Measurements from ENCODE around the gene TMEM72. TPM values are rescaled to one million over a fixed set of nuclear protein-coding genes. Genes with fewer than 3 reads are reported as not detected.
"Not testable (repeated sequence)": the region's sequence is repeated elsewhere in the genome, so short reads cannot be mapped to it uniquely, and the experiment has no call there.

TMEM72 gene
- total RNA-seq (0.05 TPM), polyA plus RNA-seq (0.07 TPM)
- long read RNA-seq, donor 1: 0 reads
- long read RNA-seq, donor 2: 0 reads
- long read RNA-seq, donor 3: 0 reads
- long read RNA-seq, donor 4: 0 reads
- long read RNA-seq, donor 5, transcript TMEM72-201 (5 exons, 3,009 nt): major isoform, 5 of 5 reads
- long read RNA-seq, donor 5, partial matches to known transcripts: 0 of 5 reads
- long read RNA-seq, donor 5, other reads (novel, unspliced or antisense): 0 of 5 reads
- long read RNA-seq, donor 6: 0 reads
- long read RNA-seq, donor 7: 0 reads
- long read RNA-seq, donor 8: 0 reads
- long read RNA-seq, donor 9: 0 reads
- long read RNA-seq, donor 10: 0 reads

GRCh38 chr10:44911081-44911540 is at the start of gene TMEM72:
Gene TMEM72 (plus strand): TSS chr10:44911337. CDS start chr10:44911513, 176 bp downstream.
- DNase-seq (ENCODE audit: low read depth in 6 of 9, low spot score in 9 of 9): no peak
- peak within 1 kb of the TSS in 1 of 2 donors; percentile 44 for H3K27ac ChIP-seq (ENCODE audit: low read depth in 1 of 2, low read length in 1 of 2)
- WGBS: 86% methylated on average over 12 of the region's 12 CpGs

GRCh38 chr10:44862006-44862751 is 49.0 kb upstream of the TMEM72 start:
- peaks cover 5 to 36% of the 10 kb centered on the region in 2 donors for H3K4me1 ChIP-seq (ENCODE audit: control insufficient read depth in 2 of 2, insufficient read depth in 2 of 2, low read length in 2 of 2)
- no peak overlapping the region for H3K4me3 ChIP-seq (ENCODE audit: low read length in 2 of 2)
- H3K9me3 ChIP-seq (ENCODE audit: control insufficient read depth in 2 of 2, insufficient read depth in 1 of 2, low read length in 1 of 2): no peaks in the 10 kb centered on the region
- peak in 1 of 9 donors; percentile 43 for DNase-seq (ENCODE audit: low read depth in 6 of 9, low spot score in 9 of 9)
- peaks cover 7 to 33% of the 10 kb centered on the region in 2 donors for H3K27me3 ChIP-seq (ENCODE audit: control insufficient read depth in 2 of 2, insufficient read depth in 1 of 2, low read length in 1 of 2)
- WGBS: 57% methylated on average over 12 of the region's 12 CpGs
- H3K36me3 ChIP-seq (ENCODE audit: control insufficient read depth in 2 of 2, insufficient read depth in 2 of 2, low read length in 1 of 2): no peaks in the 10 kb centered on the region
- H3K27ac ChIP-seq (ENCODE audit: low read depth in 1 of 2, low read length in 1 of 2): no peak overlapping the region

More at GRCh38 chr10:44911081-44911540, at the start of gene TMEM72:
- Histone ChIP-seq H3K27me3 (ENCODE audit: control insufficient read depth in 2 of 2, insufficient read depth in 1 of 2, low read length in 1 of 2) (no peaks in the 10 kb centered on the region), H3K9me3 (ENCODE audit: control insufficient read depth in 2 of 2, insufficient read depth in 1 of 2, low read length in 1 of 2) (peaks cover 0 to 4% of the 10 kb centered on the region in 2 donors), H3K4me1 (ENCODE audit: control insufficient read depth in 2 of 2, insufficient read depth in 2 of 2, low read length in 2 of 2) (peaks cover 19 to 69% of the 10 kb centered on the region in 2 donors), H3K36me3 (ENCODE audit: control insufficient read depth in 2 of 2, insufficient read depth in 2 of 2, low read length in 1 of 2) (no peaks in the 10 kb centered on the region), H3K4me3 (ENCODE audit: low read length in 2 of 2) (no peak within 1 kb of the TSS)

- WGBS: 69% methylated on average over 4 of the region's 4 CpGs
- peak in 1 of 9 donors; percentile 32 for DNase-seq (ENCODE audit: low read depth in 6 of 9, low spot score in 9 of 9)
- peaks cover 5 to 36% of the 10 kb centered on the region in 2 donors for H3K4me1 ChIP-seq (ENCODE audit: control insufficient read depth in 2 of 2, insufficient read depth in 2 of 2, low read length in 2 of 2)
Observed at GRCh38 chr10:44862924-44863323, 48.2 kb upstream of the TMEM72 start.

GRCh38 chr10:44863344-44864047 is 47.6 kb upstream of the TMEM72 start:
- peak in 3 of 9 donors; percentile 54 to 62 (median 61) for DNase-seq (ENCODE audit: low read depth in 6 of 9, low spot score in 9 of 9)
- Histone ChIP-seq H3K27me3 (ENCODE audit: control insufficient read depth in 2 of 2, insufficient read depth in 1 of 2, low read length in 1 of 2) (peaks cover 7 to 33% of the 10 kb centered on the region in 2 donors), H3K27ac (ENCODE audit: low read depth in 1 of 2, low read length in 1 of 2) (no peak overlapping the region), H3K4me1 (ENCODE audit: control insufficient read depth in 2 of 2, insufficient read depth in 2 of 2, low read length in 2 of 2) (peaks cover 5 to 36% of the 10 kb centered on the region in 2 donors), H3K36me3 (ENCODE audit: control insufficient read depth in 2 of 2, insufficient read depth in 2 of 2, low read length in 1 of 2) (no peaks in the 10 kb centered on the region), H3K9me3 (ENCODE audit: control insufficient read depth in 2 of 2, insufficient read depth in 1 of 2, low read length in 1 of 2) (no peaks in the 10 kb centered on the region), H3K4me3 (ENCODE audit: low read length in 2 of 2) (no peak overlapping the region)
- 66% methylated on average over 15 of the region's 15 CpGs for WGBS

More at GRCh38 chr10:44862924-44863323, 48.2 kb upstream of the TMEM72 start:
- Histone ChIP-seq H3K27me3 (ENCODE audit: control insufficient read depth in 2 of 2, insufficient read depth in 1 of 2, low read length in 1 of 2) (peaks cover 7 to 33% of the 10 kb centered on the region in 2 donors), H3K27ac (ENCODE audit: low read depth in 1 of 2, low read length in 1 of 2) (no peak overlapping the region), H3K4me3 (ENCODE audit: low read length in 2 of 2) (no peak overlapping the region), H3K9me3 (ENCODE audit: control insufficient read depth in 2 of 2, insufficient read depth in 1 of 2, low read length in 1 of 2) (no peaks in the 10 kb centered on the region), H3K36me3 (ENCODE audit: control insufficient read depth in 2 of 2, insufficient read depth in 2 of 2, low read length in 1 of 2) (no peaks in the 10 kb centered on the region)

- Histone ChIP-seq H3K9me3 (ENCODE audit: control insufficient read depth in 2 of 2, insufficient read depth in 1 of 2, low read length in 1 of 2) (no peaks in the 10 kb centered on the region), H3K27ac (ENCODE audit: low read depth in 1 of 2, low read length in 1 of 2) (no peak overlapping the region), H3K36me3 (ENCODE audit: control insufficient read depth in 2 of 2, insufficient read depth in 2 of 2, low read length in 1 of 2) (no peaks in the 10 kb centered on the region), H3K27me3 (ENCODE audit: control insufficient read depth in 2 of 2, insufficient read depth in 1 of 2, low read length in 1 of 2) (peaks cover 7 to 33% of the 10 kb centered on the region in 2 donors), H3K4me1 (ENCODE audit: control insufficient read depth in 2 of 2, insufficient read depth in 2 of 2, low read length in 2 of 2) (peaks cover 5 to 36% of the 10 kb centered on the region in 2 donors), H3K4me3 (ENCODE audit: low read length in 2 of 2) (peak overlapping the region in 1 of 2 donors; percentile 58)
- WGBS: 52% methylated on average over 17 of the region's 17 CpGs
- no peak for DNase-seq (ENCODE audit: low read depth in 6 of 9, low spot score in 9 of 9)
Observed at GRCh38 chr10:44864051-44864450, 47.1 kb upstream of the TMEM72 start.

GRCh38 chr10:44864637-44865288 is 46.4 kb upstream of the TMEM72 start:
- Histone ChIP-seq H3K36me3 (ENCODE audit: control insufficient read depth in 2 of 2, insufficient read depth in 2 of 2, low read length in 1 of 2) (no peaks in the 10 kb centered on the region), H3K27ac (ENCODE audit: low read depth in 1 of 2, low read length in 1 of 2) (peak overlapping the region in 1 of 2 donors; percentile 1), H3K27me3 (ENCODE audit: control insufficient read depth in 2 of 2, insufficient read depth in 1 of 2, low read length in 1 of 2) (peaks cover 7 to 33% of the 10 kb centered on the region in 2 donors), H3K9me3 (ENCODE audit: control insufficient read depth in 2 of 2, insufficient read depth in 1 of 2, low read length in 1 of 2) (no peaks in the 10 kb centered on the region), H3K4me3 (ENCODE audit: low read length in 2 of 2) (peak overlapping the region; percentile 50 to 58), H3K4me1 (ENCODE audit: control insufficient read depth in 2 of 2, insufficient read depth in 2 of 2, low read length in 2 of 2) (peaks cover 5 to 36% of the 10 kb centered on the region in 2 donors)
- WGBS: 1% methylated on average over 42 of the region's 42 CpGs
- peak in 8 of 9 donors; percentile 62 to 90 (median 78) for DNase-seq (ENCODE audit: low read depth in 6 of 9, low spot score in 9 of 9)

- H3K27ac ChIP-seq (ENCODE audit: low read depth in 1 of 2, low read length in 1 of 2): no peak overlapping the region
- H3K36me3 ChIP-seq (ENCODE audit: control insufficient read depth in 2 of 2, insufficient read depth in 2 of 2, low read length in 1 of 2): no peaks in the 10 kb centered on the region
- DNase-seq (ENCODE audit: low read depth in 6 of 9, low spot score in 9 of 9): no peak
- peaks cover 5 to 36% of the 10 kb centered on the region in 2 donors for H3K4me1 ChIP-seq (ENCODE audit: control insufficient read depth in 2 of 2, insufficient read depth in 2 of 2, low read length in 2 of 2)
- no peaks in the 10 kb centered on the region for H3K9me3 ChIP-seq (ENCODE audit: control insufficient read depth in 2 of 2, insufficient read depth in 1 of 2, low read length in 1 of 2)
- WGBS: 66% methylated on average over 16 of the region's 16 CpGs
- H3K27me3 ChIP-seq (ENCODE audit: control insufficient read depth in 2 of 2, insufficient read depth in 1 of 2, low read length in 1 of 2): peaks cover 7 to 33% of the 10 kb centered on the region in 2 donors
- no peak overlapping the region for H3K4me3 ChIP-seq (ENCODE audit: low read length in 2 of 2)
Observed at GRCh38 chr10:44865289-44865671, 45.9 kb upstream of the TMEM72 start.

- 96% methylated on average over 2 of the region's 2 CpGs for WGBS
Observed at GRCh38 chr10:44866367-44866766, 44.8 kb upstream of the TMEM72 start.

More at GRCh38 chr10:44866367-44866766, 44.8 kb upstream of the TMEM72 start:
- not testable (repeated sequence) for H3K27ac ChIP-seq (ENCODE audit: low read depth in 1 of 2, low read length in 1 of 2); H3K36me3 ChIP-seq (ENCODE audit: control insufficient read depth in 2 of 2, insufficient read depth in 2 of 2, low read length in 1 of 2); DNase-seq (ENCODE audit: low read depth in 6 of 9, low spot score in 9 of 9); H3K4me3 ChIP-seq (ENCODE audit: low read length in 2 of 2); H3K9me3 ChIP-seq (ENCODE audit: control insufficient read depth in 2 of 2, insufficient read depth in 1 of 2, low read length in 1 of 2)
- Histone ChIP-seq H3K4me1 (ENCODE audit: control insufficient read depth in 2 of 2, insufficient read depth in 2 of 2, low read length in 2 of 2) (peaks cover 5 to 36% of the 10 kb centered on the region in 2 donors), H3K27me3 (ENCODE audit: control insufficient read depth in 2 of 2, insufficient read depth in 1 of 2, low read length in 1 of 2) (peaks cover 7 to 28% of the 10 kb centered on the region in 2 donors)
